Kidney epithelial cell (primary cell): ENCODE results near the gene HS3ST1. TPM values are rescaled to one million over a fixed set of nuclear protein-coding genes. Genes with fewer than 3 reads are reported as not detected.

Experiments
- DNase-seq: peaks from one replicate; pipeline ENCODE4 v3.0.0-alpha.2; 2010; ENCODE audit warnings: low read depth
- H3K27me3 ChIP-seq: 2 replicates; pipeline ENCODE4 v1.6.0; 2011; ENCODE audit warnings: low read length; ENCODE audit not compliant: control insufficient read depth, insufficient read depth
- H3K36me3 ChIP-seq: 2 replicates; pipeline ENCODE4 v1.5.1; 2011; ENCODE audit warnings: low read length; ENCODE audit not compliant: control insufficient read depth, insufficient read depth
- H3K4me3 ChIP-seq: 2 replicates; pipeline ENCODE4 v1.5.1; 2011; ENCODE audit warnings: low read depth, mild to moderate bottlenecking, control low read depth, low read length
- total RNA-seq: library from RNA; depleted of rRNA; stranded (reverse); fragments of >200 nt; gene quantifications from 2 replicates; pipeline ENCODE4 v1.2.3, GENCODE V29; 2015
- TF ChIP-seq, protein P1 (sequence below): IDR thresholded peaks from 2 replicates; pipeline ENCODE4 v1.5.1; 2011; ENCODE audit warnings: mild to moderate bottlenecking, moderate library complexity, low read length, control low read depth, inconsistent platforms; ENCODE audit not compliant: insufficient read depth, poor library complexity, severe bottlenecking

HS3ST1 gene
- 2.4 and 3.6 TPM in 2 replicates for total RNA-seq

DNA sequence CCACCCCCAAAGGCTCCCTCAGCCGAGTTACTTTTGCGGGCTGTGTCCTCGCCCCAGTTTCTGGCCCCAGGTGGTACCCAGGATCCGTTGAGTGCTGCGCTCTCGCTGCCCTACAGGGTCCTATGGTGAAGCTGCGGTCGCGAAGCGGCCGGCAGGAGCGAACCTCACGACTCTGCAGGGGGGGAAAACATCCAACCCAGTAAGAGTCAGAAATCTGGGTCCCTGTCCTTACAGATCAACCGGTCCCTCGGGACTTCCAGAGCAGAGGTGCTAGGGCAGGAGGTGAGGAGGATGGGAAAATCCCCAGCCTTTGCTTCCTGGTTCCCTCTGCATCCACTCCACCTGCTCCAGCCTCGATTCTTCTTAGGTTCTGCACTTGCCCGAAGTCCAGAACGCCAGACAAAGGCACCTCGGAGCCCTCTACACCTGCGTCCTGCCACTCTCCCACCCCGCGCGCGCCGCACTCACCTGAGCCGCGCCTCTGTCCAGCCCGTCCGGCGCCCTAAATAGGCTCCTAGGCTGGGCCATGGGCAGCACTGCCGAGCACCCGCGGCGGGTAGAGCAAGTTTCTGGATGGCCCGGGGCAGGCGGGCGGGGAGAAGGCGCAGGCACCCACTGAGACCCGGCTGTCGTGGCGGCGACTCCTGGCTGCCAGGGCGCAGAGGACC, at the start of gene HS3ST1:
Gene HS3ST1 (minus strand): TSS at position 664 of the 668 bp plus-strand sequence. CDS start 28,889 bp downstream, outside the sequence.
- peak within 1 kb of the TSS; percentile 49 for H3K4me3 ChIP-seq
- DNase-seq: no peak
- TF ChIP-seq, protein P1, sequence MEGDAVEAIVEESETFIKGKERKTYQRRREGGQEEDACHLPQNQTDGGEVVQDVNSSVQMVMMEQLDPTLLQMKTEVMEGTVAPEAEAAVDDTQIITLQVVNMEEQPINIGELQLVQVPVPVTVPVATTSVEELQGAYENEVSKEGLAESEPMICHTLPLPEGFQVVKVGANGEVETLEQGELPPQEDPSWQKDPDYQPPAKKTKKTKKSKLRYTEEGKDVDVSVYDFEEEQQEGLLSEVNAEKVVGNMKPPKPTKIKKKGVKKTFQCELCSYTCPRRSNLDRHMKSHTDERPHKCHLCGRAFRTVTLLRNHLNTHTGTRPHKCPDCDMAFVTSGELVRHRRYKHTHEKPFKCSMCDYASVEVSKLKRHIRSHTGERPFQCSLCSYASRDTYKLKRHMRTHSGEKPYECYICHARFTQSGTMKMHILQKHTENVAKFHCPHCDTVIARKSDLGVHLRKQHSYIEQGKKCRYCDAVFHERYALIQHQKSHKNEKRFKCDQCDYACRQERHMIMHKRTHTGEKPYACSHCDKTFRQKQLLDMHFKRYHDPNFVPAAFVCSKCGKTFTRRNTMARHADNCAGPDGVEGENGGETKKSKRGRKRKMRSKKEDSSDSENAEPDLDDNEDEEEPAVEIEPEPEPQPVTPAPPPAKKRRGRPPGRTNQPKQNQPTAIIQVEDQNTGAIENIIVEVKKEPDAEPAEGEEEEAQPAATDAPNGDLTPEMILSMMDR: no peak
- peaks cover 4% of the 10 kb centered on the region for H3K27me3 ChIP-seq
- no peaks in the 10 kb centered on the region for H3K36me3 ChIP-seq

DNA sequence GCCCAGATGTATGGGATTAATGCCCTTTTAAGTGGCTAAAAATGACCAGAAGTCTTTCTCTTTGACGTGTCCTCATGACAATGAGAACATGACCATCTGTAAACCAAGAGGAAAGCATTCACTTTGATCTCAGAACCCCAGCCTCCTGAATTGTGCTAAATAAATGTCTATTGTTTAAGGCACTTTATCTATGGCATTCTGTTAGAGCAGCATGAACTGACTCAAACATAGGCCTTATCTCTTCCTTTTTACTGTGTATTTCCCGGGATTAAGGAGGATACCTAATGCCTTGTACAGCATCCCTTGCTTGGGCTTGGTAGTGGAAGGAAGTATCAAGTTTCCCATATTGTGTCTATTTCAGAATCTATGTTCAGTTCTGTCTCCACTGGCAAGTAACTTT, 47.2 kb upstream of the HS3ST1 start:
- TF ChIP-seq, protein P1: no peak
- DNase-seq: no peak
- H3K36me3 ChIP-seq: no peaks in the 10 kb centered on the region
- no peaks in the 10 kb centered on the region for H3K27me3 ChIP-seq
- no peak overlapping the region for H3K4me3 ChIP-seq

DNA sequence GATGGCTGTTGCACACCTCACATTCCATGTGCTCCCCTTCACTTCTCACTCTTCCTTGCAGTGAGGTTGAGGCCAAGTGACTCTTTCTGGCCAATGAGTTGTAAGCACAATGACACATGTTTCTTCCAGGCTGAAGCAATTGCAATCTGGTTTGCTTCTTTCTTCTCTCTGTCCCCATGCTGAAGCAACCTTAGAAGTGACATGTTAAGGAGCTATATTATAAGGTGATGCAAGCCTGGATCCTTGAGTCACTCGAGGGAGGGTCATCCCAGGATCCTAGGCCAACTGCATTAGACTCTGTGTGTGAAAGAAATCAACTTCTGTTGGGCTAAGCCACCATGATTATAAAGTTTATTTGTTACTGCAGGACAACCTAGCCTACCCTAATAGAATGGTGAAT, 45.5 kb upstream of the HS3ST1 start:
- TF ChIP-seq, protein P1: no peak
- H3K36me3 ChIP-seq: no peaks in the 10 kb centered on the region
- H3K4me3 ChIP-seq: no peak overlapping the region
- DNase-seq: no peak
- no peaks in the 10 kb centered on the region for H3K27me3 ChIP-seq

DNA sequence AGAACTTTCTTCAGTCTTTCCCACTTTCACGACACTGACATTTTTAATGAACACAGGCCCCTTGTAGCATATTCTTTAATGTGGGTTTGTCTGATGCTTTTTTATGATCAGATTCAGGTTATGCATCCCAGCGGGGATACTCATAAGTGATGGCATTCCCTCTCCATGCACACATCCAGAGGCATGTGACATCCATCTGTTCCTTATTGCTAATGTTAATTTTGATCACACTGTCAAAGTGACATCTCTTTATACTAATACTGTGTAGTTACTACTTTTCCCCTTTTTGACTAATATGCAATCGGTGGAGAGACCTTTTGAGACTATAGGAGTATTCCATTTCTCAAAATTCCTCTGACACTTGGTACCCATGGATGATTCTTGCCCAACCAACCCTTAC, 43.8 kb upstream of the HS3ST1 start:
- DNase-seq: no peak
- Histone ChIP-seq H3K4me3 (no peak overlapping the region), H3K36me3 (no peaks in the 10 kb centered on the region), H3K27me3 (no peaks in the 10 kb centered on the region)
- TF ChIP-seq, protein P1: no peak

DNA sequence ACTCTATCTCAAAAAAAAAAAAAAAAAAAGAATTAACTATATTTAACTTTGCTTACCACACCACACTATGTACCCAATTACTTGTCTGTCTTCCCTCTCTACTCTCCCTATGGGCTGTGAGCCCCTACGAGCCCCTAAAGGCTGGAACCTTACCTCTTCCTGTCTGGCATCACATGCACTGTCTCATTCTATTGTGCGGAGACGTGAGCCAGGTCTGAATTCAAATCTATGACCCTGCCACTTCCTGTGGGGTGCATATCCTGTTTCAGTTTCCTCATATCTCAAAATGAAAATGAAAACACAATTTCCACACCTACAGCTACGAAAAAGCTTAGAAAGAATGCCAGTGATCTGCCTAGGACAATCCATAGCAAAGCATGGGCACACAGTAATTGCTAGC, 42.9 kb upstream of the HS3ST1 start:
- Histone ChIP-seq H3K4me3 (no peak overlapping the region), H3K27me3 (no peaks in the 10 kb centered on the region), H3K36me3 (no peaks in the 10 kb centered on the region)
- no peak for DNase-seq
- TF ChIP-seq, protein P1: no peak

DNA sequence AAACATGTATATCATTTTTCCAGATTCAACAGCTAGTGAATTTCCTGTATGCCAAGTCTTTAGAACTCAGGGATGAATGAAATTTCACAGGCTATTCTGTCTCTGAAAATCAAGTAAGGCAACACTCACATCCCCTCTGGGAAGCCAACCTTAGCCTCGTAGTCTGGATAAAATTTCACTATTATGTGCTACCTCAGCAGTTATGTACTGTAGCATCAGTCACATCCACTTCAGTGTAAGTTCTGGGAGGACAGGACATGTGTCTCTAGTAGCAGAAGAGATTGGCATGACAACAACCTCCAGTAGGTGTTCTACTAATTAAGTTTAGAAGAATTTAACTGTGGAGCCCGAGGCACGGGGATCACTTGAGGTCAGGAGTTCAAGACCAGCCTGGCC, 42.4 kb upstream of the HS3ST1 start:
- Histone ChIP-seq H3K36me3 (no peaks in the 10 kb centered on the region), H3K27me3 (no peaks in the 10 kb centered on the region), H3K4me3 (no peak overlapping the region)
- TF ChIP-seq, protein P1: no peak
- no peak for DNase-seq
